GM19351 (cell line): Measurements from ENCODE around the gene DCHS1.

Experiments used
- ATAC-seq: cut with Tn5 transposase; IDR thresholded peaks from one replicate; pipeline ENCODE4 v1.9.1; 2021; ENCODE audit warnings: mild to moderate bottlenecking, moderate library complexity; ENCODE audit not compliant: unreplicated experiment

DCHS1 gene

DNA sequence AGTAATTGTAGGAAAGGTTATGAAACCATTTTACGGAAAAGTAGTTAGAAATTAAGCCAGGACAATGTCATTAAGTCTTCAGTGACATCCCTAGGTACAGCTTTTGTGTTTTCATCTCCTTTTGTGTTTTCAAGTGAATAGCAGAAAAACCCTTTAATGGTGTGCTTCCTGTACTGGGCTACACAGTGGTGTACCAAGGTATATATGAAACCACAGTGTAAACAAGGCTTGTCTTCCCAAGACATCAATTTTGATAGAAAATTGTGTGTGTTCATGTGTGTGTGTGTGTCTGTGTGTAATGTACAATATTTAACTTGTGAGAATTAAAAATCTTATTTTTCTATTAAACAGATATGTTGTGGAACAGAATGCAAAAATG, 18.6 kb upstream of the DCHS1 start:
- ATAC-seq = no peak

DNA sequence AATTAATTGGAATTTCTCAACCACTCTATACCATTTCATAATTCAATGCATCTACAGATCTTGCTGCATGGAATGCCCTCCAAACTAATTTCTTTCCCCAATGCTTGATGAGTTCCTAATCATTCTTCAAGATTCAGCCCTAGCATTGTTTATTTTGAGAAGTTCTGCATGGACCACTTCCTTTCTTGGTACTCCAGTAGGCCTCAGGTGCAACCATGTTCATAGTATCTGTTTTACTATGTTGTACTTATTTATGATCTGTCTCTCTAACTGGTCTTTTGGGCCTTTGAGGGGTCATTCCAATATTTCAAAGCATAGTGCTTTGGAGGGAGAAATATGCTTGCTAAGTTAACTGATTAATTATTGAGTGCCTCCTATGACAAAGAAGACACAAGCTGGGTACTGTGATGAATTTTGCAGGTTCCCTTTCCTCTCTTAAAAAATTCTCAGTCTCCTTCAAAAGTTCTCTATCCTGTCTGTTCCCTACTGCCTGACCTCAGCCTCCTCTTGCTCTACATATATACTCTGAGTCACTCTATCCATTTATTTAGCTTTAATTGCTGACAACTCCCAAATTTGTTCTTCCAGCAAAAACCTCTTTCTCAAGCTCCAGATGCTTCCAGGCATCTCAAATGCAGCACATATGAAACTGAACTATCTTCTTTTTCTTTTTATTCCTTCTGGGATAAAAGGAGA, 18.1 kb upstream of the DCHS1 start:
- ATAC-seq = no peak

DNA sequence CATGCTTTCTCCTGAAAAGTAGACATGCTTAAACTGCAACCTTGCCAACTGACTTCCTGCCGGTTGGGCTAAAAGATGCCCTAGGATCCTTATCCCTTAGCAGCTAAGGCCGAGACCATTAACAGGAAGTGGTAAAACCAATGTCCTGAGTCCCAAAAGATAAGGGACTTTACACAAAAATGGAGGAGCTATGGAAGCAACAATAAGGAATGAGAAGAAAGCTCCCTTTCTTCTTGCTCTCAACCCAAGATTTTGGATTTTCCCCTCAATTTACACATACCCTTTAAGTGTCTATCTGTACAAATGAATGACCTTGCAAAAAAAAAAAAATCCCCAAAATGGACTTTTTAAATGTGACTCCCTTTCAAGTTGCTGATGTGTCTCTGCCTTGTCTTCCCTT, 16.4 kb upstream of the DCHS1 start:
- ATAC-seq = no peak

DNA sequence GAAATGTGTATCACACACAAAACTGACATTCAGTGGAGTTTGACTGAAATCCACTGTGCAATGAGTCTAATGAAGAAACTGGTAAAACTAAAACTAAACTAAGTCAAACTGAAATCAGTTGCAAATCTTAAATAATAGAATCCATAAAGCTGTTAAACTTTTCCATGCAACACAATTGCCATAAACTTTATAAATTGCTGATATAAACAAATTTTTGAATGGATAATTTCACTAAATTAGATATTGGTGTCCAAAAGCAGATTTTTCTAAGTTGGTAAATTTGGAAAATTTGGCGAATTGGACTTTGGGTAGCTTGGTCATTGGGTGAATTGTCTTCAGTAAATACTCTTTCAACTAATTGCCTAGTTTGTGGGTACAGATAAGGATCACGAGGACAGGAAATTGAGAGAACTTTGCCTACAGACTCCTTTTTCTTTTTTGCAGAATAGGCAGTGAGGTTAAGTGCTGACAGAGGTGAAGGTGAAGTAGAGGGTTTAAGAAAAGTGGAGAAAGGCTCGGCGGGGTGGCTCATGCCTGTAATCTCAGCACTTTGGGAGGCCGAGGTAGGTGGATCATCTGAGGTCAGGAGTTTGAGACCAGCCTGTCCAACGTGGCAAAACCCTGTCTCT, 14.7 kb upstream of the DCHS1 start:
- ATAC-seq = no peak

GRCh38 chr11:6667733-6668374, 12.2 kb upstream of the DCHS1 start:
- peak; percentile 80 for ATAC-seq

- no peak for ATAC-seq
These were observed 10.9 kb upstream of the DCHS1 start for GRCh38 chr11:6666302-6667183.

GRCh38 chr11:6664551-6664950, 8.9 kb upstream of the DCHS1 start:
- no peak for ATAC-seq

DNA sequence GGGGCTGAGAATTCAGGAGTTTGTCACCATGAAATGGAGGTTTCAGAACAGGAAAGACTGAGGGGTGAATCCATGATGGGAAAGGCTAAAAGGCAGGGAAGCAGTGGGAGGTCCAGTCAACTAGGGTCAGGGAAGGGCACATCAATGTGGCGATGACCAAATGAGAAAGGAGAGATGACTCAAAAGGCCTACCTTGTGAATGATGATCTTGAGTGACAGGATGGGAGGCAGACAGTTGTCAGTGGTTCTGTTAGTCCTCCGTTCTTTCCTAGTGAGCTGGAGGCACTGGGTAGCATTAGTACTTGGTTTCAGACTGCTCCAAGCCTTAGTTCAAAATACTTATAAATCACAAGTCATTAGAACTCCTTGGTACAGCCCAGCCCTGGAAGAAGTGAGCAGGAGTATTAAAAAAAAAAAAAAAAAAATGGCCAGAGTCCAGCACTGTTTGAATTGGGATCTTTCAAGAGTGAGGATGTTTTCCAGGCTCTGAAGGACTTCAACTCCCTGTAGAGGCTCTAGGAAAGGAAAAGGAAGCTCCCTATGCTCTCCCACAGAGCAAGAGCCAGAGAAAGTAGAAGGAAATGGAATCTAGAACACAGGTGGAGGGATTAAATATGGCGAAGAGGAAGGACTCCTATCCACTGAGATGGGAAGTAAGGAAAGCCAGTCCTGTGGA, 8.3 kb upstream of the DCHS1 start:
- ATAC-seq = no peak

DNA sequence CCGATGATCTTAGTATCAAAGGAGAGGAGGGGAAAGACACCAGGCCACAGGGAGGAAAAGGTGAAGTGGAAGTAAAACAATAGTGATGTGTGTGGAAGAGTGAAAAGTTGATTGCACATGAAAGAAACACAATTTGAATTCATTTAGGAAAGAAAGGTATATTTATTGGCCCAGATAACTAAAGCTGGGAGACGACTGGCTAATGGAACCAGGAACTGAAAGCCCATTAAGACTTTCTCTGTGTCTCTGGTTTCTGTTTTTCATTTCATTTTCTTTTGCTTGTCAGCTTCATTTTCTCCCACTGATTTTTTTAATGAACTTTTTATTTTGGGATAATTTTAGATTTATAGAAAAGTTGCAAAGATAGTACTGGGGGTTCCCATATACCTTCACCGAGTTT, 5.1 kb upstream of the DCHS1 start:
- no peak for ATAC-seq

DNA sequence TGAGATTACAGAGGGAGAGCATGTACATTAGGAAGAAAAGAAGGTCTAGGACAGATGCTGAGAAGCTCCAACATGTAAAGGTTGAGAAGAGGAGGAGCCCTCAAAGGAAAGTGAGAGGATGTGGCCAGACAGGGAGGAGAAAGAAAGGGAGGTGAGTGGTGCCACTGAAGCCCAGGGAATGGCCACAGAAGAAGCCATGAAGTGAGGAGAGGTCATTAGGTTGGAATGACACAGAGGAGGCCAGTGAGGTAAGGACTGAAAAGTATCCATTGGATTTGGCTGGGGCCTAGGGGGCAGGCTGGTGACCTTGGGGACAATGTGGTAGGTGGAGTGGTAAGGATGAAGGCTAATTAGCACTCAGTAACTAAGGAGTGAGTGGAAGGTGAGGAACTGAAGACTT, 3.0 kb upstream of the DCHS1 start:
- ATAC-seq = no peak

- ATAC-seq = no peak
These were observed 1.7 kb upstream of the DCHS1 start for GRCh38 chr11:6657346-6657745.

GRCh38 chr11:6656936-6657335, 1.3 kb upstream of the DCHS1 start:
- ATAC-seq = no peak

- ATAC-seq = no peak
These were observed 941 bp upstream of the DCHS1 start for GRCh38 chr11:6656584-6656915.

DNA sequence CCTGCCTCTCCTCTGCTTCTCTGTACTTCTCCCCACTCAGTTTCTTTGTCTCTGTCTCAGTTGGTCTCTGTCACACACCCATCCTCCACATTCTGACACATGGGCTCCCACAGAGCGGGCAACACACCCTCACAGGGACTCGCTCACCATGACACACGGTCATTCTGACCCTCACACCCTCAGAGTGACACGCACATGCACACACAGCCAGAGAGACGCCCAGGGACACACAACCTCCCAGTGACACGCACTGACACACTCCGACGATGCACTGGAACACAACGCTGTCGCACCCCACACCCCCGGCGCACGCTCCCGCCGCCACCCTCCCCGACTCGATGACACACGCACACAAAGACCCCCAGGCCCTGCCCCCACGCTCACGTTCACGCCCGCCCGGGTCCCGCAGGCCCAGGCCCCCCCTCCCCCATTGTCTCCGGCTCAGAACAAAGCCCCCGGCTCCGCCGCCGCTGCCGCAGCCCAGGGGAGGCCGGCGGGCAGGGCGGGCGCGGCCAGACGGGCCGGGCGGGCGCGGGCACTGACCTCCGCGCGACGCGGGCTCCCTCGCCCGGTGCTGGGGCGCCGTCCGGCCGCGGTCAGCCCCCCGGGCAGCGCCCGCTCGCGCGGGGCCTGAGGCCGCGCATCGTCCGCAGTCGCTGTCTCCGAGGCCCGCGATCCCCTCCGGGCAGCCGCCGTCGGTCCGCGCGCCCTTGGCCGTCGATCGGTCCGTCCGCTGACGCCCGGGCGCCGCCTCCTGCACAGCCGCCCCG, 404 bp downstream of the DCHS1 start:
- ATAC-seq = no peak

- no peak for ATAC-seq
These were observed 1.2 kb downstream of the DCHS1 start for GRCh38 chr11:6654281-6655019.

- ATAC-seq = no peak
These were observed 2.0 kb downstream of the DCHS1 start for GRCh38 chr11:6653656-6654055.

DNA sequence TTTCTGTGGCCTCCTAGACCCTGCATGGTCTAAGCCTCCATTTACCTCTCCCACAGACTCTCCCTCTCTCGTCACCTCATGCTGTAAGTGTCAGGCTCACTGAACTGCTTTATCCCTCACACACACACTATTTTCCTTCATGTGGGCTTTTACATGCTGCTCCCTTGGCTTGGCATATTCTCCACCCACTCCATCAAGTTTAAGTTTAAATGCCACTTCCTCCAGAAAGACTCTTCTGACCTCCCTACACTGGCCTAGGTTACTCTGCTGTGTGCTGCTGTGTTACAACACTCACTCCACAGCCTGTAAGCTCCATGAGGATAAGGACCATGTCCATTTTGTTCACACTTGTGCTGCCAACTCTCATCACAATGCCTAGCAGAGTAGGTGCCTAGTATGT, 2.5 kb downstream of the DCHS1 start:
- no peak for ATAC-seq

GRCh38 chr11:6652182-6652581, 3.4 kb downstream of the DCHS1 start:
- no peak for ATAC-seq

GRCh38 chr11:6650980-6651379, 4.6 kb downstream of the DCHS1 start:
- ATAC-seq = no peak

GRCh38 chr11:6650104-6650503, 5.5 kb downstream of the DCHS1 start:
- no peak for ATAC-seq
